Hippocampal formation (tissue), 2 donors: ENCODE measurements around the gene PKDREJ.

ENCODE experiments used
- DNase-seq, 2 donors: peaks; one replicate each; lab custom pipeline; 2025; lab: John Stamatoyannopoulos, UW

The PKDREJ gene

GRCh38 chr22:46288846-46289243, 25.7 kb upstream of the PKDREJ start:
- no peak for DNase-seq

GRCh38 chr22:46287873-46288751, 25.0 kb upstream of the PKDREJ start:
- DNase-seq = no peak

GRCh38 chr22:46286941-46287872, 24.1 kb upstream of the PKDREJ start:
- DNase-seq = no peak

- DNase-seq = no peak
Observed at GRCh38 chr22:46286006-46286405, 22.9 kb upstream of the PKDREJ start.

GRCh38 chr22:46281866-46282678, 18.9 kb upstream of the PKDREJ start:
- no peak for DNase-seq

GRCh38 chr22:46280999-46281623, 18.0 kb upstream of the PKDREJ start:
- peak; percentile 14 to 60 for DNase-seq

GRCh38 chr22:46280063-46280817, 17.1 kb upstream of the PKDREJ start:
- DNase-seq = no peak

GRCh38 chr22:46278656-46279645, 15.8 kb upstream of the PKDREJ start:
- no peak for DNase-seq

- DNase-seq = no peak
Observed at GRCh38 chr22:46276563-46276962, 13.4 kb upstream of the PKDREJ start.

GRCh38 chr22:46275455-46276122, 12.4 kb upstream of the PKDREJ start:
- no peak for DNase-seq

- DNase-seq = no peak
Observed at GRCh38 chr22:46274381-46274780, 11.2 kb upstream of the PKDREJ start.

GRCh38 chr22:46273432-46274148, 10.4 kb upstream of the PKDREJ start:
- DNase-seq = no peak

GRCh38 chr22:46272762-46273431, 9.8 kb upstream of the PKDREJ start:
- DNase-seq = no peak

GRCh38 chr22:46272196-46272595, 9.1 kb upstream of the PKDREJ start:
- DNase-seq = no peak

GRCh38 chr22:46269564-46269963, 6.4 kb upstream of the PKDREJ start:
- no peak for DNase-seq

- peak; percentile 58 to 85 for DNase-seq
Observed at GRCh38 chr22:46267431-46268279, 4.5 kb upstream of the PKDREJ start, which contains the start of gene TTC38. TSS of gene TTC38 (plus strand) at chr22:46268008. CDS start at chr22:46268040, 32 bp downstream.
